Osteoblast (primary cell): ENCODE results near the gene NTM. TPM values are rescaled to one million over a fixed set of nuclear protein-coding genes. Genes with fewer than 3 reads are reported as not detected.

Source experiments
- DNase-seq: peaks from one replicate; pipeline ENCODE4 v3.0.0; 2011; ENCODE audit warnings: low spot score, mixed read lengths; ENCODE audit not compliant: insufficient read length; ENCODE audit errors: missing footprints
- H2AFZ ChIP-seq: 2 replicates; pipeline ENCODE4 v1.6.0; 2011; ENCODE audit warnings: mild to moderate bottlenecking, low read length
- H3K27ac ChIP-seq: 2 replicates; pipeline ENCODE4 v1.5.1; 2011; ENCODE audit warnings: mild to moderate bottlenecking, low read depth, low read length, moderate library complexity
- H3K27me3 ChIP-seq: 2 replicates; pipeline ENCODE4 v1.6.0; 2012; ENCODE audit warnings: mild to moderate bottlenecking, control low read depth, inconsistent platforms, low read length, moderate library complexity; ENCODE audit not compliant: insufficient read depth
- H3K36me3 ChIP-seq: 2 replicates; pipeline ENCODE4 v1.5.1; 2011; ENCODE audit warnings: mild to moderate bottlenecking, low read length, control low read depth, moderate library complexity; ENCODE audit not compliant: insufficient read depth
- H3K4me1 ChIP-seq: 2 replicates; pipeline ENCODE4 v1.5.1; 2011; ENCODE audit warnings: mild to moderate bottlenecking, low read length, control low read depth, moderate library complexity; ENCODE audit not compliant: insufficient read depth
- H3K4me2 ChIP-seq: 2 replicates; pipeline ENCODE4 v1.6.0; 2011; ENCODE audit warnings: mild to moderate bottlenecking, low read length; ENCODE audit not compliant: insufficient read depth
- H3K4me3 ChIP-seq: fragments of 200-600 bp; sonication (generic); 3 replicates; pipeline ENCODE4 v1.5.1; 2012; ENCODE audit warnings: mild to moderate bottlenecking, low read length, inconsistent platforms; ENCODE audit not compliant: insufficient read depth
- H3K79me2 ChIP-seq: 2 replicates; pipeline ENCODE4 v1.6.0; 2012; ENCODE audit warnings: mild to moderate bottlenecking, low read length, control low read depth, inconsistent platforms; ENCODE audit not compliant: insufficient read depth
- H3K9me3 ChIP-seq: 2 replicates; pipeline ENCODE4 v1.5.1; 2011; ENCODE audit warnings: low read depth, low read length, control low read depth
- H4K20me1 ChIP-seq: 2 replicates; pipeline ENCODE4 v1.6.0; 2012; ENCODE audit warnings: mild to moderate bottlenecking, low read length, control low read depth; ENCODE audit not compliant: insufficient read depth
- total RNA-seq: library from RNA; depleted of rRNA; stranded (reverse); fragments of >200 nt; gene quantifications from 2 replicates; pipeline ENCODE4 v1.2.3, GENCODE V29; 2012
- TF ChIP-seq, protein P1 (sequence below): IDR thresholded peaks from 2 replicates; pipeline ENCODE4 v1.5.1; 2011; ENCODE audit warnings: mild to moderate bottlenecking, low read depth, low read length, moderate library complexity; ENCODE audit errors: extremely low read depth

Gene NTM
- total RNA-seq, 1 donor = 48.1 TPM

- H3K27ac ChIP-seq = no peak overlapping the region
- no peaks in the 10 kb centered on the region for H3K27me3 ChIP-seq
- H4K20me1 ChIP-seq = no peaks in the 10 kb centered on the region
- no peak for DNase-seq
- H3K9me3 ChIP-seq = no peaks in the 10 kb centered on the region
- no peak overlapping the region for H2AFZ ChIP-seq
- no peaks in the 10 kb centered on the region for H3K36me3 ChIP-seq
- H3K79me2 ChIP-seq = no peaks in the 10 kb centered on the region
- H3K4me1 ChIP-seq = peaks cover 6% of the 10 kb centered on the region
- H3K4me3 ChIP-seq = no peak overlapping the region
- TF ChIP-seq, protein P1, sequence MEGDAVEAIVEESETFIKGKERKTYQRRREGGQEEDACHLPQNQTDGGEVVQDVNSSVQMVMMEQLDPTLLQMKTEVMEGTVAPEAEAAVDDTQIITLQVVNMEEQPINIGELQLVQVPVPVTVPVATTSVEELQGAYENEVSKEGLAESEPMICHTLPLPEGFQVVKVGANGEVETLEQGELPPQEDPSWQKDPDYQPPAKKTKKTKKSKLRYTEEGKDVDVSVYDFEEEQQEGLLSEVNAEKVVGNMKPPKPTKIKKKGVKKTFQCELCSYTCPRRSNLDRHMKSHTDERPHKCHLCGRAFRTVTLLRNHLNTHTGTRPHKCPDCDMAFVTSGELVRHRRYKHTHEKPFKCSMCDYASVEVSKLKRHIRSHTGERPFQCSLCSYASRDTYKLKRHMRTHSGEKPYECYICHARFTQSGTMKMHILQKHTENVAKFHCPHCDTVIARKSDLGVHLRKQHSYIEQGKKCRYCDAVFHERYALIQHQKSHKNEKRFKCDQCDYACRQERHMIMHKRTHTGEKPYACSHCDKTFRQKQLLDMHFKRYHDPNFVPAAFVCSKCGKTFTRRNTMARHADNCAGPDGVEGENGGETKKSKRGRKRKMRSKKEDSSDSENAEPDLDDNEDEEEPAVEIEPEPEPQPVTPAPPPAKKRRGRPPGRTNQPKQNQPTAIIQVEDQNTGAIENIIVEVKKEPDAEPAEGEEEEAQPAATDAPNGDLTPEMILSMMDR = no peak
- H3K4me2 ChIP-seq = no peak overlapping the region
These were observed 244.2 kb downstream of the NTM start for GRCh38 chr11:131614631-131615030.

GRCh38 chr11:131615611-131616010 lies 245.2 kb downstream of the NTM start:
- H3K9me3 ChIP-seq = no peaks in the 10 kb centered on the region
- no peak for DNase-seq
- H3K27me3 ChIP-seq = no peaks in the 10 kb centered on the region
- H3K36me3 ChIP-seq = no peaks in the 10 kb centered on the region
- H3K4me3 ChIP-seq = no peak overlapping the region
- TF ChIP-seq, protein P1 = no peak
- H3K4me2 ChIP-seq = no peak overlapping the region
- H3K27ac ChIP-seq = no peak overlapping the region
- no peaks in the 10 kb centered on the region for H3K4me1 ChIP-seq
- no peaks in the 10 kb centered on the region for H4K20me1 ChIP-seq
- H2AFZ ChIP-seq = no peak overlapping the region
- no peaks in the 10 kb centered on the region for H3K79me2 ChIP-seq

GRCh38 chr11:131616481-131617140 lies 246.2 kb downstream of the NTM start:
- no peak overlapping the region for H3K4me2 ChIP-seq
- H3K4me1 ChIP-seq = no peaks in the 10 kb centered on the region
- no peaks in the 10 kb centered on the region for H3K36me3 ChIP-seq
- no peak overlapping the region for H2AFZ ChIP-seq
- no peak for DNase-seq
- H3K27ac ChIP-seq = no peak overlapping the region
- TF ChIP-seq, protein P1 = no peak
- H3K27me3 ChIP-seq = no peaks in the 10 kb centered on the region
- H3K79me2 ChIP-seq = no peaks in the 10 kb centered on the region
- H3K9me3 ChIP-seq = no peaks in the 10 kb centered on the region
- H4K20me1 ChIP-seq = no peaks in the 10 kb centered on the region
- no peak overlapping the region for H3K4me3 ChIP-seq

DNA sequence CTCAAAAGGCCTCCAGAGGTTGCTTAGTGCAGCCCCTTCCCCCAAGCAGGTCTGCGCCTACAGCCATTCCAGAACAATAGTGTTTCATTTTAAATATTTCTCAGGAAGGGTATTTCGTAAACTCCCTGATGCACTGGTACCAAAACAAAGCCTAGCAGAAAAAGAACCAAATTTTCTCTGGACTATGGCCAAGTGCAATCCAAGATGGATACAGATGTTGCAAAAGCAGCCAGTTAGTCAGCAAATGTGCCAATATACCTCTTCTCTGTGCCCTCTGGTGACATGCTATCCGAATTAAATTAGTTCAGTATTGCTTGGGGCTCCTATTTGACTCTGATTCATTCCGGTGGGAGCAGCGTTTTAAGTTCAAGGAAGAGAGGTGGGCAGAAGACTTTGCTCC lies 247.8 kb downstream of the NTM start:
- Histone ChIP-seq H2AFZ (no peak overlapping the region), H3K4me3 (no peak overlapping the region), H3K9me3 (no peaks in the 10 kb centered on the region), H3K4me2 (no peak overlapping the region), H4K20me1 (no peaks in the 10 kb centered on the region), H3K4me1 (no peaks in the 10 kb centered on the region), H3K36me3 (no peaks in the 10 kb centered on the region), H3K27me3 (no peaks in the 10 kb centered on the region), H3K27ac (no peak overlapping the region), H3K79me2 (no peaks in the 10 kb centered on the region)
- DNase-seq = no peak
- TF ChIP-seq, protein P1 = no peak
